WTC11 (cell line): ENCODE measurements around the gene OR6C68. TPM values are rescaled to one million over a fixed set of nuclear protein-coding genes. Genes with fewer than 3 reads are reported as not detected.

Source experiments
- ATAC-seq: fragments of 200-7000 bp; cut with Tn5 transposase; 2 replicates; pipeline ENCODE4 v1.10.0; 2021; ENCODE audit warnings: mild to moderate bottlenecking, moderate library complexity
- CTCF ChIA-PET: fragments of 300-600 bp; sonication (Branson Sonifier 250); formaldehyde crosslinking; loops from one replicate; lab custom pipeline; 2021; ENCODE audit warnings: antibody characterized with exemption; lab: Charles Lee
- POLR2A ChIA-PET: fragments of 350-600 bp; sonication (Branson Sonifier 250); formaldehyde crosslinking; loops from one replicate; lab custom pipeline; 2021; ENCODE audit warnings: antibody characterized with exemption; lab: Charles Lee
- DNase-seq: peaks from one replicate; pipeline ENCODE4 v3.0.0; 2021; ENCODE audit warnings: low spot score
- H3K27ac Mint-ChIP-seq: 2 replicates; pipeline ENCODE4 v1.8.0; 2021; ENCODE audit warnings: mixed read lengths
- H3K27me3 Mint-ChIP-seq: 2 replicates; pipeline ENCODE4 v1.8.0; 2021; ENCODE audit warnings: low read depth, mild to moderate bottlenecking, moderate library complexity, mixed read lengths
- H3K36me3 Mint-ChIP-seq: 2 replicates; pipeline ENCODE4 v1.8.0; 2021; ENCODE audit warnings: mixed read lengths
- H3K4me1 Mint-ChIP-seq: 2 replicates; pipeline ENCODE4 v1.8.0; 2022; ENCODE audit warnings: mixed read lengths
- H3K4me3 Mint-ChIP-seq: 2 replicates; pipeline ENCODE4 v1.8.0; 2021; ENCODE audit warnings: mild to moderate bottlenecking, moderate library complexity, mixed read lengths
- H3K9me3 Mint-ChIP-seq: 2 replicates; pipeline ENCODE4 v1.8.0; 2021; ENCODE audit warnings: mixed read lengths
- ELF4 ChIP-seq: sonication (generic); formaldehyde crosslinking; IDR thresholded peaks from 2 replicates; pipeline ENCODE4 v1.8.1; 2022; ENCODE audit warnings: low read depth, mild to moderate bottlenecking, moderate library complexity, missing genetic modification reagents
- FOXP1 ChIP-seq: sonication (generic); formaldehyde crosslinking; IDR thresholded peaks from 2 replicates; pipeline ENCODE4 v1.8.0; 2022; ENCODE audit warnings: missing genetic modification reagents, mild to moderate bottlenecking, moderate library complexity, borderline replicate concordance
- GABPB1 ChIP-seq: sonication (generic); formaldehyde crosslinking; IDR thresholded peaks from 2 replicates; pipeline ENCODE4 v1.8.1; 2023; ENCODE audit warnings: mild to moderate bottlenecking, missing genetic modification reagents
- HMGXB4 ChIP-seq: sonication (generic); formaldehyde crosslinking; IDR thresholded peaks from 2 replicates; pipeline ENCODE4 v1.8.1; 2023; ENCODE audit warnings: mild to moderate bottlenecking, moderate library complexity, missing genetic modification reagents
- IRF1 ChIP-seq: sonication (generic); formaldehyde crosslinking; IDR thresholded peaks from 2 replicates; pipeline ENCODE4 v1.8.0; 2023; ENCODE audit warnings: missing genetic modification reagents
- MXD4 ChIP-seq: fragments of 250-450 bp; sonication (Bioruptor Pico); IDR thresholded peaks from 2 replicates; pipeline ENCODE4 v1.8.0; 2021; ENCODE audit warnings: mild to moderate bottlenecking, moderate library complexity, borderline replicate concordance
- NFATC4 ChIP-seq: fragments of 250-450 bp; sonication (Bioruptor Pico); IDR thresholded peaks from 2 replicates; pipeline ENCODE4 v1.9.0; 2021; ENCODE audit warnings: mild to moderate bottlenecking
- SOX15 ChIP-seq: fragments of 250-450 bp; sonication (Bioruptor Pico); IDR thresholded peaks from 2 replicates; pipeline ENCODE4 v1.9.0; 2021; ENCODE audit warnings: mild to moderate bottlenecking
- TP53 ChIP-seq: sonication (generic); formaldehyde crosslinking; IDR thresholded peaks from 2 replicates; pipeline ENCODE4 v1.8.1; 2023; ENCODE audit warnings: mild to moderate bottlenecking, missing genetic modification reagents
- ZNF121 ChIP-seq: sonication (generic); formaldehyde crosslinking; IDR thresholded peaks from 2 replicates; pipeline ENCODE4 v1.8.0; 2023; ENCODE audit warnings: missing genetic modification reagents
- ZNF263 ChIP-seq: sonication (generic); formaldehyde crosslinking; IDR thresholded peaks from 2 replicates; pipeline ENCODE4 v1.8.1; 2022; ENCODE audit warnings: low read depth, mild to moderate bottlenecking, moderate library complexity, missing genetic modification reagents
- ZNF281 ChIP-seq: sonication (generic); formaldehyde crosslinking; IDR thresholded peaks from 2 replicates; pipeline ENCODE4 v1.8.0; 2023; ENCODE audit warnings: mild to moderate bottlenecking, missing genetic modification reagents
- ZNF396 ChIP-seq: fragments of 250-450 bp; sonication (Bioruptor Pico); IDR thresholded peaks from 2 replicates; pipeline ENCODE4 v1.8.0; 2021; ENCODE audit warnings: mild to moderate bottlenecking, moderate library complexity, borderline replicate concordance
- total RNA-seq: library from RNA; stranded (reverse); gene quantifications from 3 replicates; pipeline ENCODE4 v1.2.3, GENCODE V29; 2021
- TF ChIP-seq, protein P1 (sequence below): sonication (generic); formaldehyde crosslinking; conservative IDR thresholded peaks from 2 replicates; pipeline ENCODE4 v1.8.1; 2023; ENCODE audit warnings: mild to moderate bottlenecking, low read depth, missing genetic modification reagents, moderate library complexity
- TF ChIP-seq, protein P2 (sequence below): sonication (generic); formaldehyde crosslinking; IDR thresholded peaks from 2 replicates; pipeline ENCODE4 v1.8.1; 2022; ENCODE audit warnings: missing genetic modification reagents, borderline replicate concordance
- TF ChIP-seq, protein P3 (sequence below): sonication (generic); formaldehyde crosslinking; IDR thresholded peaks from 2 replicates; pipeline ENCODE4 v1.8.0; 2023; ENCODE audit warnings: missing genetic modification reagents, mild to moderate bottlenecking, borderline replicate concordance

The OR6C68 gene
- total RNA-seq, 1 experiment from 2014 or later = not detected

- H3K4me1 Mint-ChIP-seq = peaks cover 3% of the 10 kb centered on the region; the same call in 1 of the 2 replicates
- no peaks in the 10 kb centered on the region for H3K36me3 Mint-ChIP-seq
- H3K9me3 Mint-ChIP-seq = no peaks in the 10 kb centered on the region; the same call in 1 of the 2 replicates
- ChIA-PET CTCF (no interaction called here), POLR2A (no interaction called here)
- DNase-seq (no peak), ATAC-seq (no peak)
- TF ChIP-seq NFATC4 (no peak), MXD4 (no peak)
- H3K27me3 Mint-ChIP-seq = no peaks in the 10 kb centered on the region
- H3K4me3 Mint-ChIP-seq = no peak overlapping the region
- H3K27ac Mint-ChIP-seq = no peak overlapping the region
These were observed 3.3 kb downstream of the OR6C68 start for GRCh38 chr12:55495490-55495889.

GRCh38 chr12:55499231-55499630 lies 7.1 kb downstream of the OR6C68 start:
- ATAC-seq = no peak
- TF ChIP-seq SOX15 (CRISPR knock-in tag) (no peak), ZNF396 (CRISPR knock-in tag) (no peak), GABPB1 (CRISPR knock-in tag) (no peak), ELF4 (CRISPR knock-in tag) (no peak), ZNF281 (CRISPR knock-in tag) (no peak)
- TF ChIP-seq, protein P1, sequence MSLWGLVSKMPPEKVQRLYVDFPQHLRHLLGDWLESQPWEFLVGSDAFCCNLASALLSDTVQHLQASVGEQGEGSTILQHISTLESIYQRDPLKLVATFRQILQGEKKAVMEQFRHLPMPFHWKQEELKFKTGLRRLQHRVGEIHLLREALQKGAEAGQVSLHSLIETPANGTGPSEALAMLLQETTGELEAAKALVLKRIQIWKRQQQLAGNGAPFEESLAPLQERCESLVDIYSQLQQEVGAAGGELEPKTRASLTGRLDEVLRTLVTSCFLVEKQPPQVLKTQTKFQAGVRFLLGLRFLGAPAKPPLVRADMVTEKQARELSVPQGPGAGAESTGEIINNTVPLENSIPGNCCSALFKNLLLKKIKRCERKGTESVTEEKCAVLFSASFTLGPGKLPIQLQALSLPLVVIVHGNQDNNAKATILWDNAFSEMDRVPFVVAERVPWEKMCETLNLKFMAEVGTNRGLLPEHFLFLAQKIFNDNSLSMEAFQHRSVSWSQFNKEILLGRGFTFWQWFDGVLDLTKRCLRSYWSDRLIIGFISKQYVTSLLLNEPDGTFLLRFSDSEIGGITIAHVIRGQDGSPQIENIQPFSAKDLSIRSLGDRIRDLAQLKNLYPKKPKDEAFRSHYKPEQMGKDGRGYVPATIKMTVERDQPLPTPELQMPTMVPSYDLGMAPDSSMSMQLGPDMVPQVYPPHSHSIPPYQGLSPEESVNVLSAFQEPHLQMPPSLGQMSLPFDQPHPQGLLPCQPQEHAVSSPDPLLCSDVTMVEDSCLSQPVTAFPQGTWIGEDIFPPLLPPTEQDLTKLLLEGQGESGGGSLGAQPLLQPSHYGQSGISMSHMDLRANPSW (CRISPR knock-in tag) = no peak
- TF ChIP-seq, all 79 proteins: peak for 0
- no peak overlapping the region for H3K27ac Mint-ChIP-seq
- no peaks in the 10 kb centered on the region for H3K36me3 Mint-ChIP-seq
- peaks cover 3% of the 10 kb centered on the region; the same call in 1 of the 2 replicates for H3K4me1 Mint-ChIP-seq
- ChIA-PET POLR2A (no interaction called here), CTCF (no interaction called here)
- no peak overlapping the region for H3K4me3 Mint-ChIP-seq
- no peaks in the 10 kb centered on the region for H3K27me3 Mint-ChIP-seq
- DNase-seq = no peak
- H3K9me3 Mint-ChIP-seq = no peaks in the 10 kb centered on the region

DNA sequence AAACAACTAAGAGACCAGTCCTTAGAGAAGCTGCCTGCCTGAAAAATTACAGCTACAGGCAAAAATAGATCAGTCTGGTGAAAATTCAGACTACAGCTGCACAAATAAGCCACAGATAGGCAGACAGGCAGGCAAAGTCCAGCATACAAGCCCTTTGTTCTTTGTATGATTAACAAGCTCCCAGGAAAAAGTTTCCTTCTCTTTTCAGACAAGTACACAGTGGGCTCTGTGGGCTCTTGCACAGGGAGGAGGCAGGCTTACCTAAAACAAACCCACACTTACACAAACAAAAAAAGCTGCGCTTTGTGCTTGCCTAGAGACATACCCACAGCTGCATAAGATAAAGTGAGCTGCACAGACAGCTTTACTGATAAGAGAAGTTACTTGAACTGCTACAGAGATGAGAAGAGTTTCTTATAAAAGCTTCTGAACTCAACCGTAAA lies 7.7 kb downstream of the OR6C68 start:
- ATAC-seq = no peak
- DNase-seq = no peak
- H3K4me3 Mint-ChIP-seq = no peak overlapping the region
- POLR2A ChIA-PET = no interaction called here
- H3K27me3 Mint-ChIP-seq = no peaks in the 10 kb centered on the region
- CTCF ChIA-PET = interaction anchor here (0.6 kb wide), 1 partner anchor 385 kb away, joined by 3 read pairs; no protein-coding TSS in a partner anchor
- H3K9me3 Mint-ChIP-seq = no peaks in the 10 kb centered on the region
- H3K4me1 Mint-ChIP-seq = peaks cover 3% of the 10 kb centered on the region; the same call in 1 of the 2 replicates
- H3K36me3 Mint-ChIP-seq = no peaks in the 10 kb centered on the region
- no peak overlapping the region for H3K27ac Mint-ChIP-seq
- TF ChIP-seq ZNF121 (CRISPR knock-in tag) (no peak), IRF1 (no peak), MXD4 (no peak), TP53 (no peak), HMGXB4 (CRISPR knock-in tag) (no peak), ZNF263 (no peak), FOXP1 (CRISPR knock-in tag) (no peak)
- TF ChIP-seq, protein P2, sequence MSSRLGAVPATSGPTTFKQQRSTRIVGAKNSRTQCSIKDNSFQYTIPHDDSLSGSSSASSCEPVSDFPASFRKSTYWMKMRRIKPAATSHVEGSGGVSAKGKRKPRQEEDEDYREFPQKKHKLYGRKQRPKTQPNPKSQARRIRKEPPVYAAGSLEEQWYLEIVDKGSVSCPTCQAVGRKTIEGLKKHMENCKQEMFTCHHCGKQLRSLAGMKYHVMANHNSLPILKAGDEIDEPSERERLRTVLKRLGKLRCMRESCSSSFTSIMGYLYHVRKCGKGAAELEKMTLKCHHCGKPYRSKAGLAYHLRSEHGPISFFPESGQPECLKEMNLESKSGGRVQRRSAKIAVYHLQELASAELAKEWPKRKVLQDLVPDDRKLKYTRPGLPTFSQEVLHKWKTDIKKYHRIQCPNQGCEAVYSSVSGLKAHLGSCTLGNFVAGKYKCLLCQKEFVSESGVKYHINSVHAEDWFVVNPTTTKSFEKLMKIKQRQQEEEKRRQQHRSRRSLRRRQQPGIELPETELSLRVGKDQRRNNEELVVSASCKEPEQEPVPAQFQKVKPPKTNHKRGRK (CRISPR knock-in tag) = no peak
- TF ChIP-seq, protein P3, sequence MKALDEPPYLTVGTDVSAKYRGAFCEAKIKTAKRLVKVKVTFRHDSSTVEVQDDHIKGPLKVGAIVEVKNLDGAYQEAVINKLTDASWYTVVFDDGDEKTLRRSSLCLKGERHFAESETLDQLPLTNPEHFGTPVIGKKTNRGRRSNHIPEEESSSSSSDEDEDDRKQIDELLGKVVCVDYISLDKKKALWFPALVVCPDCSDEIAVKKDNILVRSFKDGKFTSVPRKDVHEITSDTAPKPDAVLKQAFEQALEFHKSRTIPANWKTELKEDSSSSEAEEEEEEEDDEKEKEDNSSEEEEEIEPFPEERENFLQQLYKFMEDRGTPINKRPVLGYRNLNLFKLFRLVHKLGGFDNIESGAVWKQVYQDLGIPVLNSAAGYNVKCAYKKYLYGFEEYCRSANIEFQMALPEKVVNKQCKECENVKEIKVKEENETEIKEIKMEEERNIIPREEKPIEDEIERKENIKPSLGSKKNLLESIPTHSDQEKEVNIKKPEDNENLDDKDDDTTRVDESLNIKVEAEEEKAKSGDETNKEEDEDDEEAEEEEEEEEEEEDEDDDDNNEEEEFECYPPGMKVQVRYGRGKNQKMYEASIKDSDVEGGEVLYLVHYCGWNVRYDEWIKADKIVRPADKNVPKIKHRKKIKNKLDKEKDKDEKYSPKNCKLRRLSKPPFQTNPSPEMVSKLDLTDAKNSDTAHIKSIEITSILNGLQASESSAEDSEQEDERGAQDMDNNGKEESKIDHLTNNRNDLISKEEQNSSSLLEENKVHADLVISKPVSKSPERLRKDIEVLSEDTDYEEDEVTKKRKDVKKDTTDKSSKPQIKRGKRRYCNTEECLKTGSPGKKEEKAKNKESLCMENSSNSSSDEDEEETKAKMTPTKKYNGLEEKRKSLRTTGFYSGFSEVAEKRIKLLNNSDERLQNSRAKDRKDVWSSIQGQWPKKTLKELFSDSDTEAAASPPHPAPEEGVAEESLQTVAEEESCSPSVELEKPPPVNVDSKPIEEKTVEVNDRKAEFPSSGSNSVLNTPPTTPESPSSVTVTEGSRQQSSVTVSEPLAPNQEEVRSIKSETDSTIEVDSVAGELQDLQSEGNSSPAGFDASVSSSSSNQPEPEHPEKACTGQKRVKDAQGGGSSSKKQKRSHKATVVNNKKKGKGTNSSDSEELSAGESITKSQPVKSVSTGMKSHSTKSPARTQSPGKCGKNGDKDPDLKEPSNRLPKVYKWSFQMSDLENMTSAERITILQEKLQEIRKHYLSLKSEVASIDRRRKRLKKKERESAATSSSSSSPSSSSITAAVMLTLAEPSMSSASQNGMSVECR (CRISPR knock-in tag) = no peak
